NCI-H146 treated with DMSO at 0.1 percent for 48 hours (cell line): ENCODE results near the gene CASP5.

Experiments used
- DNase-seq: peaks from one replicate; lab custom pipeline; 2025; ENCODE audit not compliant: unreplicated experiment; lab: John Stamatoyannopoulos, UW

CASP5 gene

GRCh38 chr11:104968355-104968855 lies 54.6 kb downstream of the CASP5 start, which contains the start of gene CASP4:
CASP4 (minus strand) TSS chr11:104968574; CDS start chr11:104968525, 49 bp downstream.
- peak; percentile 54 for DNase-seq

GRCh38 chr11:104967534-104968354 lies 55.2 kb downstream of the CASP5 start:
- DNase-seq = no peak

GRCh38 chr11:104965735-104966134 lies 57.2 kb downstream of the CASP5 start:
- DNase-seq = no peak

GRCh38 chr11:104964247-104964646 lies 58.7 kb downstream of the CASP5 start:
- DNase-seq = no peak

- DNase-seq = no peak
Observed at GRCh38 chr11:104962852-104963251, 60.1 kb downstream of the CASP5 start.

- DNase-seq = no peak
Observed at GRCh38 chr11:104957280-104957679, 65.7 kb downstream of the CASP5 start.

- DNase-seq = no peak
Observed at GRCh38 chr11:104956528-104956927, 66.4 kb downstream of the CASP5 start.

- DNase-seq = peak; percentile 26
Observed at GRCh38 chr11:104946907-104947306, 76.1 kb downstream of the CASP5 start.
